ENCODE results near the gene THTPA.
"Not testable (repeated sequence)": the region's sequence is repeated elsewhere in the genome, so short reads cannot be mapped to it uniquely, and the experiment has no call there.

The THTPA gene

GRCh38 chr14:23580948-23581281 is 24.8 kb downstream of the THTPA start:
- no peak for TF ChIP-seq REST (IDR thresholded peaks at IDR 0.05; ENCODE audit: insufficient replicate concordance, low read depth)
- no peak for TF ChIP-seq POLR2AphosphoS5 (IDR thresholded peaks at IDR 0.05; ENCODE audit: low read depth)
- TF ChIP-seq SPI1 (IDR thresholded peaks at IDR 0.05; ENCODE audit: borderline replicate concordance, low read depth): no peak
- no peak for TF ChIP-seq GABPA (IDR thresholded peaks at IDR 0.05; ENCODE audit: low read depth)
- no peak for TF ChIP-seq CTCF (IDR thresholded peaks at IDR 0.05; ENCODE audit: insufficient read depth, low read length)
- Histone ChIP-seq H3K27ac (replicated peaks) (no peak overlapping the region), H3K4me3 (replicated peaks; ENCODE audit: insufficient read depth, low read length) (no peak overlapping the region), H3K27me3 (ENCODE audit: insufficient read depth, poor library complexity, severe bottlenecking) (peaks cover 38% of the 10 kb centered on the region)
- no peak for DNase-seq (ENCODE audit: low read depth in 1 of 2, low spot score in 1 of 2)

GRCh38 chr14:23582906-23583760 is 27.1 kb downstream of the THTPA start:
- TF ChIP-seq GABPA (IDR thresholded peaks at IDR 0.05; ENCODE audit: low read depth): no peak
- no peak for TF ChIP-seq POLR2AphosphoS5 (IDR thresholded peaks at IDR 0.05; ENCODE audit: low read depth)
- no peak for TF ChIP-seq CTCF (IDR thresholded peaks at IDR 0.05; ENCODE audit: insufficient read depth, low read length)
- TF ChIP-seq SPI1 (IDR thresholded peaks at IDR 0.05; ENCODE audit: borderline replicate concordance, low read depth): no peak
- no peak for TF ChIP-seq REST (IDR thresholded peaks at IDR 0.05; ENCODE audit: insufficient replicate concordance, low read depth)
- Histone ChIP-seq H3K27me3 (ENCODE audit: insufficient read depth, poor library complexity, severe bottlenecking) (peaks cover 20% of the 10 kb centered on the region), H3K27ac (replicated peaks) (no peak overlapping the region), H3K4me3 (replicated peaks; ENCODE audit: insufficient read depth, low read length) (no peak overlapping the region)
- DNase-seq (ENCODE audit: low read depth in 1 of 2, low spot score in 1 of 2): no peak

GRCh38 chr14:23583761-23584526 is 27.9 kb downstream of the THTPA start:
- not testable (repeated sequence) for H3K27ac ChIP-seq (replicated peaks); H3K4me3 ChIP-seq (replicated peaks; ENCODE audit: insufficient read depth, low read length); DNase-seq (ENCODE audit: low read depth in 1 of 2, low spot score in 1 of 2)
- H3K27me3 ChIP-seq (ENCODE audit: insufficient read depth, poor library complexity, severe bottlenecking): peaks cover 13% of the 10 kb centered on the region

GRCh38 chr14:23584527-23585203 is 28.6 kb downstream of the THTPA start:
- not testable (repeated sequence) for H3K27me3 ChIP-seq (ENCODE audit: insufficient read depth, poor library complexity, severe bottlenecking); H3K27ac ChIP-seq (replicated peaks); DNase-seq (ENCODE audit: low read depth in 1 of 2, low spot score in 1 of 2); H3K4me3 ChIP-seq (replicated peaks; ENCODE audit: insufficient read depth, low read length)
